A549 (cell line): Measurements from ENCODE around the gene LARGE1.

Experiments used
- CTCF ChIP-seq: fragments of >200 bp; sonication (Bioruptor Twin); formaldehyde crosslinking; IDR thresholded peaks from 3 replicates; pipeline ENCODE4 v1.5.1; 2016
- HOXA7 ChIP-seq: fragments of 250-450 bp; sonication (Bioruptor Pico); IDR thresholded peaks from 2 replicates; pipeline ENCODE4 v1.5.0; 2020; ENCODE audit warnings: mild to moderate bottlenecking, moderate library complexity
- NFE2L2 ChIP-seq: fragments of 150-350 bp; conservative IDR thresholded peaks from 2 replicates; pipeline ENCODE4 v1.6.1; 2014; ENCODE audit warnings: low read length
- POLR2A ChIP-seq: IDR thresholded peaks from 2 replicates; pipeline ENCODE4 v1.6.1; 2012; ENCODE audit warnings: mild to moderate bottlenecking, low read length
- RAD21 ChIP-seq, 2 experiments: fragments of >200 bp in 1 of 2; sonication (Bioruptor Twin) in 1 of 2; formaldehyde crosslinking in 1 of 2; IDR thresholded peaks in 1 of 2; conservative IDR thresholded peaks in 1 of 2; 2 replicates in 1 of 2; 3 replicates in 1 of 2; pipeline ENCODE4 v1.6.1; 2012 to 2018; ENCODE audit warnings: inconsistent platforms in 1 of 2
- ZNF302 ChIP-seq: fragments of 250-450 bp; sonication (Bioruptor Pico); IDR thresholded peaks from 2 replicates; pipeline ENCODE4 v1.9.0; 2021; ENCODE audit warnings: inconsistent platforms, mild to moderate bottlenecking, moderate library complexity

DNA sequence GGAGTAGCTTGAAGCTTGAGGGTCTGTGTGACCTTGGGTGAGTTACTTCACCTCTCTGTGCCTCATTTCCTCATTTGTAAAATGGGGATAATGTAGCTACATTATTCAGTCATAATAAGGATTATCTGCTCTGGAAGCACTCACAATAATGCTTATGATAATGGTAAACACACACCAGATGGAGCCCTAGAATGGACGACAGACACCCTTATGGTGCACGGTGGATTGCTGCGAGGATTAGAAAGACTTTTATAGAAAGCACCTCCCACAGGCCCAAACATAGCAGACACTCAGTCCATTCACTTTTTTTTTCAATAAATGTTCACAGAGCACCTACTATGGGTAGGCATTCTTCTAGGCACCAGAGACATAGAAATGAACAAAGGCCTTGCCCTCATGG is 53.8 kb downstream of the LARGE1 start:
- TF ChIP-seq CTCF: no peak
- no peak for TF ChIP-seq RAD21 (conservative IDR thresholded peaks at IDR 0.05 in 1 of 2, IDR thresholded peaks at IDR 0.05 in 1 of 2)
- TF ChIP-seq HOXA7 (CRISPR knock-in tag): no peak
- no peak for TF ChIP-seq NFE2L2
- no peak for TF ChIP-seq POLR2A
- TF ChIP-seq ZNF302: no peak
